Measurements from ENCODE around the gene ISCA2.

Gene ISCA2

DNA sequence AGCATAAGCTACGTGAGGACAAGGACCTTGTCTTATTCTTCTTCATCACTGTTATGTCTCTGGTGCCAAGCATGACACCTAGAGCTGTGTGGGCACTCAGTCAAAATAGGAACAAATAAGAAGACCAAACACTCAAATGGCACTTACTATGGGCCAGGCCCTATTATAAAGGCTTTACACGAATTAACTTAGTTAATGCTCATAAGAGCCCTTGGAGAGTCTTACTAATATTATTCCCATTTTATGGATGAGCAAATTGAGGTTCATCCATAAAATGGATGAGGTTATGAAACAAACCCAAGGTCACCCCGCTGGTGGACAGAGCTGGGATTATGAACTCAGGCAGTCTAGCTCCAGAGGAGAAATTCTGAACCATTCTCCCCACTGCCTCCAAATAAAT, 47.7 kb downstream of the ISCA2 start:
- ChIA-PET CTCF (no interaction called here), POLR2A (no interaction called here)
- DNase-seq (ENCODE audit: extremely low spot score) = no peak
- no peak for TF ChIP-seq TARDBP (IDR thresholded peaks at IDR 0.05)
- TF ChIP-seq L3MBTL2 (conservative IDR thresholded peaks at IDR 0.05) = no peak
- no peak for TF ChIP-seq CTBP1 (IDR thresholded peaks at IDR 0.05; ENCODE audit: borderline replicate concordance)
- TF ChIP-seq, protein P1, sequence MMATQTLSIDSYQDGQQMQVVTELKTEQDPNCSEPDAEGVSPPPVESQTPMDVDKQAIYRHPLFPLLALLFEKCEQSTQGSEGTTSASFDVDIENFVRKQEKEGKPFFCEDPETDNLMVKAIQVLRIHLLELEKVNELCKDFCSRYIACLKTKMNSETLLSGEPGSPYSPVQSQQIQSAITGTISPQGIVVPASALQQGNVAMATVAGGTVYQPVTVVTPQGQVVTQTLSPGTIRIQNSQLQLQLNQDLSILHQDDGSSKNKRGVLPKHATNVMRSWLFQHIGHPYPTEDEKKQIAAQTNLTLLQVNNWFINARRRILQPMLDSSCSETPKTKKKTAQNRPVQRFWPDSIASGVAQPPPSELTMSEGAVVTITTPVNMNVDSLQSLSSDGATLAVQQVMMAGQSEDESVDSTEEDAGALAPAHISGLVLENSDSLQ (IDR thresholded peaks at IDR 0.05) = no peak
- no peak for TF ChIP-seq SUZ12 (IDR thresholded peaks at IDR 0.05)
- TF ChIP-seq FOXK2 (IDR thresholded peaks at IDR 0.05) = no peak
- TF ChIP-seq SP1 (IDR thresholded peaks at IDR 0.05) = no peak

DNA sequence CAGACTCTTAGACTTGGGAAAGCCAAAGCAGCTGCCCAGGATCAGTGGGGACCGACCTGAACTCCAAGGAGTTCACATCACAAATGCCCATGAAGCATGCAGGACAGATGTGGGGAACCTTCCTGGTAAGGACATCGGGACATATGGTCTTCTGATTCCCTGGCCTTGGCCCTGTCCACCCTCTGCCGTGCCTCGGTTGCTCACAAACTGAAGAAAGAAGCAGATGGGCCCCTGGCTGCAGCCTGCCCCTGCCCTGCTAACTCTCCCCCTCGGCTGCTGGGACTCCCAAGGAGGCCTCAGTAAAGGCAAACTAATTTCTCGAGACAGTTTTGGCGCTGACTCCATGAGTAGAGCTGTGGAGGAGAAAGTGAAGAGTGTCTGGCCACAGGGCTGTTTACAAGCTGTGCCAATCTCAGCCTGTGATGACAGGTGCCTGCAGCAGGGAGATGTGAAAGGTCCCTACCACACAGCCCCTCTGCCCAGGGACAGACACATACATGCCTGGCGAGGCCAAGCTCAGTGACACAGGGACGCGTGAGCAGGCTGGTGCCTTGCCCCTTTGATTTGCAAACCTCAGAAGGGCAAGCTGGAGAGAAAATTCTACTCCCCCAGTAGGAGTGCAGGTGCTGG, 48.6 kb downstream of the ISCA2 start:
- no peak for TF ChIP-seq TARDBP (IDR thresholded peaks at IDR 0.05)
- no peak for TF ChIP-seq SP1 (IDR thresholded peaks at IDR 0.05)
- TF ChIP-seq HDGF (IDR thresholded peaks at IDR 0.05; ENCODE audit: borderline replicate concordance) = no peak
- no peak for TF ChIP-seq FOXM1 (IDR thresholded peaks at IDR 0.05; ENCODE audit: borderline replicate concordance)
- TF ChIP-seq L3MBTL2 (conservative IDR thresholded peaks at IDR 0.05) = no peak
- TF ChIP-seq ARNT (IDR thresholded peaks at IDR 0.05) = no peak
- no peak for TF ChIP-seq ZNF384 (IDR thresholded peaks at IDR 0.05)
- no peak for TF ChIP-seq FOXK2 (IDR thresholded peaks at IDR 0.05)
- TF ChIP-seq, protein P1 (IDR thresholded peaks at IDR 0.05) = no peak
- no peak for TF ChIP-seq LEF1 (IDR thresholded peaks at IDR 0.05; ENCODE audit: borderline replicate concordance)
- no peak for TF ChIP-seq ELF4 (IDR thresholded peaks at IDR 0.05)
- TF ChIP-seq CTBP1 (IDR thresholded peaks at IDR 0.05; ENCODE audit: borderline replicate concordance) = no peak
- ChIA-PET CTCF (interaction anchor here (0.9 to 1.4 kb wide), 2 partner anchors 10 kb away, joined by 3 to 11 read pairs; no protein-coding TSS in a partner anchor), POLR2A (interaction anchor here (0.9 to 1.0 kb wide), 2 partner anchors 17 kb away, joined by 3 to 4 read pairs; no protein-coding TSS in a partner anchor)
- no peak for DNase-seq (ENCODE audit: extremely low spot score)

DNA sequence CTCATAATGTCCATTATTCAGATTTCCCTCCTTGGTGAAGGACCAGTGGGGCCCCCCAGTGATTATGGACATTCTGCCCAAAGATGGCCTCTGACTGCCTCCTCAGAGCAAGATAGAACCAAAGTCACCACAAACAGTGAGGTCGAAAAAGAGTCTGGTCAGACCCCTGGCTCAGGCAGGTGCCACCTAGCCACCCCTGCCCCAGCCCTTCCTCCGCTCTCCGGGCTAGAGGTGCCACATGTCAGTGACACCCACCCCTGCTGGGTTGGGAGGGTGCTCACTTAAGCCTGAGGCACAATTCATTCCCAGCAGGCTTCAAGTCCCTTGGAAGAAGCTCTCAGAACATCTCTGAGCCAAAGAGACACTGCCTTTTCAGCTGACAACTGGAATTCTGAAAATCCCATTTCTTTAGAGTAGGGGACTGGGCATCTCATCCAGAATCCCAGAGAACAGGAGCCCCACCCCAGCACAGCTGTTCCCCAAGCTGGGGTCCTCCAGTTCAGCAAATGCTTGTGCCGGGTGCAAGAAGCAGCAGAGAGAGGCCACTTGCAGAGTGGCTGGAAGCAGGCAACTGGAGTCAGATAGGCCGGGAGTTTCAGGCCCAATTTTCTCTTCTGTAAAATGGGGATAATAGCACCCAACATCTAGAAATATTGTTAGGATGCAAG, 50.3 kb downstream of the ISCA2 start:
- ChIA-PET CTCF (no interaction called here), POLR2A (no interaction called here)
- no peak for TF ChIP-seq BHLHE40 (IDR thresholded peaks at IDR 0.05; ENCODE audit: borderline replicate concordance)
- TF ChIP-seq FOXK2 (IDR thresholded peaks at IDR 0.05) = no peak
- TF ChIP-seq LEF1 (IDR thresholded peaks at IDR 0.05; ENCODE audit: borderline replicate concordance) = no peak
- no peak for TF ChIP-seq ARNT (IDR thresholded peaks at IDR 0.05)
- DNase-seq (ENCODE audit: extremely low spot score) = no peak

- POLR2A ChIA-PET = no interaction called here
- TF ChIP-seq HDGF (IDR thresholded peaks at IDR 0.05; ENCODE audit: borderline replicate concordance) (no peak), FOXK2 (IDR thresholded peaks at IDR 0.05) (no peak), BHLHE40 (IDR thresholded peaks at IDR 0.05; ENCODE audit: borderline replicate concordance) (no peak), L3MBTL2 (conservative IDR thresholded peaks at IDR 0.05) (no peak)
- CTCF ChIA-PET = no interaction called here
- DNase-seq (ENCODE audit: extremely low spot score) = no peak
Measured at GRCh38 chr14:74545386-74545785, 51.8 kb downstream of the ISCA2 start.

DNA sequence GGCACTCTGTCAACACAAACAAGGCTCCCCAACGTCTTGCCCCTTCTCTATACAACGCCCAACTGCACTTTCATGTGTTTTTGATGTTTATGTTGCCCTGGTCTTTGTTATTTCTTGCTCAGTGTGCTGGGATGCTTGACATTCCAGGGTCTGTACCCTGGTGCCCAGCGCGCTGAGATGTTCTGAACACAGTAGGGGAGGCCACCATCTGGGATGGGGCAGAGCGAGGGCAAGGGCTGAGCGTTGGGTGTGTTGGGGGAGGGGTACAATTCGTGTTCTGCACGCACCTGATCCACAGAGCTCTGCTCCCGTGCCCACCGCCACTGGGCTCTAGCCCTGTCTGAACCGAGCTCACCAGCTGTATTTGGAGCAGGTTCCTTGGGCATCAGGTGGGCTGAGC, 52.9 kb downstream of the ISCA2 start:
- no peak for TF ChIP-seq FOXA1 (IDR thresholded peaks at IDR 0.05)
- no peak for TF ChIP-seq L3MBTL2 (conservative IDR thresholded peaks at IDR 0.05)
- no peak for TF ChIP-seq BHLHE40 (IDR thresholded peaks at IDR 0.05; ENCODE audit: borderline replicate concordance)
- TF ChIP-seq, protein P1 (IDR thresholded peaks at IDR 0.05) = no peak
- TF ChIP-seq TARDBP (IDR thresholded peaks at IDR 0.05) = no peak
- no peak for TF ChIP-seq SP1 (IDR thresholded peaks at IDR 0.05)
- no peak for TF ChIP-seq ELF4 (IDR thresholded peaks at IDR 0.05)
- TF ChIP-seq ZNF384 (IDR thresholded peaks at IDR 0.05) = no peak
- TF ChIP-seq SUZ12 (IDR thresholded peaks at IDR 0.05) = no peak
- TF ChIP-seq ARNT (IDR thresholded peaks at IDR 0.05) = no peak
- TF ChIP-seq NFRKB (IDR thresholded peaks at IDR 0.05) = no peak
- no peak for TF ChIP-seq LEF1 (IDR thresholded peaks at IDR 0.05; ENCODE audit: borderline replicate concordance)
- no peak for TF ChIP-seq FOXM1 (IDR thresholded peaks at IDR 0.05; ENCODE audit: borderline replicate concordance)
- no peak for TF ChIP-seq CTBP1 (IDR thresholded peaks at IDR 0.05; ENCODE audit: borderline replicate concordance)
- TF ChIP-seq FOXK2 (IDR thresholded peaks at IDR 0.05) = no peak
- TF ChIP-seq HDGF (IDR thresholded peaks at IDR 0.05; ENCODE audit: borderline replicate concordance) = no peak
- ChIA-PET CTCF (interaction anchor here (1.0 kb wide), 1 partner anchor 15 kb away, joined by 3 read pairs; no protein-coding TSS in a partner anchor), POLR2A (interaction anchor here (0.6 kb wide), 1 partner anchor 437 kb away, joined by 3 read pairs; no protein-coding TSS in a partner anchor)
- DNase-seq (ENCODE audit: extremely low spot score) = no peak

Data from HEK293T (cell line).